ENCODE results near the gene SLC6A12. TPM values are rescaled to one million over a fixed set of nuclear protein-coding genes. Genes with fewer than 3 reads are reported as not detected.
A peak's percentile ranks its signal among the peaks of the same experiment; 100 is the strongest.

The SLC6A12 gene
- total and polyA plus RNA-seq, 2 donors from 2014 or later: 45.6 to 130 TPM

- Histone ChIP-seq H3K4me3 (ENCODE audit: low read length in 3 of 3) (peak overlapping the region; percentile 53 to 73 (median 71)), H3K36me3 (ENCODE audit: control insufficient read depth in 2 of 3, insufficient read depth in 3 of 3, low read length in 3 of 3) (no peaks in the 10 kb centered on the region), H3K9me3 (ENCODE audit: control insufficient read depth in 2 of 3, insufficient read depth in 1 of 3, low read length in 3 of 3) (no peaks in the 10 kb centered on the region), H3K27ac (ENCODE audit: low read depth in 2 of 2, low read length in 2 of 2) (peak overlapping the region; percentile 35 to 59), H3K4me1 (ENCODE audit: control insufficient read depth in 2 of 3, insufficient read depth in 2 of 3, low read depth in 1 of 3, low read length in 3 of 3) (peaks cover 0 to 6% (median 0%) of the 10 kb centered on the region in 3 donors), H3K9ac (ENCODE audit: low read length in 3 of 3) (peak overlapping the region in 2 of 3 donors; percentile 5 to 43), H3K27me3 (ENCODE audit: control insufficient read depth, insufficient read depth, low read length) (no peaks in the 10 kb centered on the region)
- TF ChIP-seq CTCF (IDR thresholded peaks at IDR 0.05; ENCODE audit: borderline replicate concordance, extremely low read depth, insufficient read depth): no peak
- peak in 1 of 5 donors; percentile 26 for DNase-seq
- intact Hi-C loops (cut with DNase I): no loop called here
- no peak for FAIRE-seq
Observed at GRCh38 chr12:262113-262512, 48.2 kb upstream of the SLC6A12 start.

GRCh38 chr12:257521-258321, 43.8 kb upstream of the SLC6A12 start:
- no peak for DNase-seq
- H3K27me3 ChIP-seq (ENCODE audit: control insufficient read depth, insufficient read depth, low read length): no peaks in the 10 kb centered on the region
- no peak for TF ChIP-seq CTCF (IDR thresholded peaks at IDR 0.05; ENCODE audit: borderline replicate concordance, extremely low read depth, insufficient read depth)
- H3K27ac ChIP-seq (ENCODE audit: low read depth in 2 of 2, low read length in 2 of 2): peak overlapping the region; percentile 65 to 81
- H3K4me1 ChIP-seq (ENCODE audit: control insufficient read depth in 2 of 3, insufficient read depth in 2 of 3, low read depth in 1 of 3, low read length in 3 of 3): peaks cover 2 to 12% (median 7%) of the 10 kb centered on the region in 3 donors
- H3K9ac ChIP-seq (ENCODE audit: low read length in 3 of 3): peak overlapping the region in 1 of 3 donors; percentile 63
- intact Hi-C loops (cut with DNase I): no loop called here
- H3K9me3 ChIP-seq (ENCODE audit: control insufficient read depth in 2 of 3, insufficient read depth in 1 of 3, low read length in 3 of 3): no peaks in the 10 kb centered on the region
- H3K4me3 ChIP-seq (ENCODE audit: low read length in 3 of 3): peak overlapping the region in 2 of 3 donors; percentile 48 to 61
- FAIRE-seq: no peak
- peaks cover 0 to 7% (median 2%) of the 10 kb centered on the region in 3 donors for H3K36me3 ChIP-seq (ENCODE audit: control insufficient read depth in 2 of 3, insufficient read depth in 3 of 3, low read length in 3 of 3)

GRCh38 chr12:256958-257357, 43.0 kb upstream of the SLC6A12 start:
- Histone ChIP-seq H3K4me1 (ENCODE audit: control insufficient read depth in 2 of 3, insufficient read depth in 2 of 3, low read depth in 1 of 3, low read length in 3 of 3) (peaks cover 6 to 13% (median 12%) of the 10 kb centered on the region in 3 donors), H3K9ac (ENCODE audit: low read length in 3 of 3) (peak overlapping the region in 1 of 3 donors; percentile 63), H3K27ac (ENCODE audit: low read depth in 2 of 2, low read length in 2 of 2) (peak overlapping the region; percentile 43 to 81), H3K36me3 (ENCODE audit: control insufficient read depth in 2 of 3, insufficient read depth in 3 of 3, low read length in 3 of 3) (peaks cover 0 to 7% (median 2%) of the 10 kb centered on the region in 3 donors), H3K4me3 (ENCODE audit: low read length in 3 of 3) (peak overlapping the region in 2 of 3 donors; percentile 21 to 61), H3K9me3 (ENCODE audit: control insufficient read depth in 2 of 3, insufficient read depth in 1 of 3, low read length in 3 of 3) (no peaks in the 10 kb centered on the region), H3K27me3 (ENCODE audit: control insufficient read depth, insufficient read depth, low read length) (no peaks in the 10 kb centered on the region)
- intact Hi-C loops (cut with DNase I): no loop called here
- DNase-seq (peak in 1 of 5 donors; percentile 36), FAIRE-seq (no peak)
- no peak for TF ChIP-seq CTCF (IDR thresholded peaks at IDR 0.05; ENCODE audit: borderline replicate concordance, extremely low read depth, insufficient read depth)
